ENCODE data around the gene LGR5.

- TF ChIP-seq SUPT20H (IDR thresholded peaks at IDR 0.05; ENCODE audit: borderline replicate concordance, control insufficient read depth, low read depth, low read length) (no peak), CTCF (IDR thresholded peaks at IDR 0.05 in 2 of 3, conservative IDR thresholded peaks at IDR 0.05 in 1 of 3; ENCODE audit: control insufficient read depth in 2 of 3, extremely low read depth in 1 of 3, insufficient read depth in 1 of 3, low read depth in 3 of 3, low read length in 3 of 3) (no peak), NFXL1 (IDR thresholded peaks at IDR 0.05; ENCODE audit: borderline replicate concordance) (no peak), NFIC (IDR thresholded peaks at IDR 0.05; ENCODE audit: low read depth, low read length) (no peak), ZBTB33 (IDR thresholded peaks at IDR 0.05) (no peak), ASH2L (IDR thresholded peaks at IDR 0.05; ENCODE audit: borderline replicate concordance, low read depth) (no peak), BRCA1 (IDR thresholded peaks at IDR 0.05; ENCODE audit: low read depth, low read length) (no peak)
Observed at GRCh38 chr12:71625476-71625875, 185.9 kb downstream of the LGR5 start.

Data from GM12878 (cell line).